ENCODE results near the gene EXOC4. TPM values are rescaled to one million over a fixed set of nuclear protein-coding genes. Genes with fewer than 3 reads are reported as not detected.
A peak's percentile ranks its signal among the peaks of the same experiment; 100 is the strongest.

The EXOC4 gene
- total and polyA plus RNA-seq, 2 donors (not counting 3 experiments of a cell fraction or from before 2014, with no cell fraction given): 20.3 to 73.1 TPM

GRCh38 chr7:133364959-133365690, 112.2 kb downstream of the EXOC4 start:
- Histone ChIP-seq H3K36me3 (ENCODE audit: control insufficient read depth in 2 of 2, extremely low read depth in 1 of 2, insufficient read depth in 2 of 2, low read length in 2 of 2) (no peaks in the 10 kb centered on the region), H2AFZ (ENCODE audit: low read depth, low read length) (no peak overlapping the region), H3K79me2 (ENCODE audit: control insufficient read depth, insufficient read depth, low read length) (peaks cover 2% of the 10 kb centered on the region), H3K9ac (replicated peaks; ENCODE audit: extremely low read depth, insufficient read depth, low read length) (peak overlapping the region; percentile 59), H3K27me3 (ENCODE audit: control insufficient read depth in 2 of 2, insufficient read depth in 2 of 2, low read length in 2 of 2) (no peaks in the 10 kb centered on the region), H3K4me1 (ENCODE audit: control insufficient read depth, extremely low read depth, insufficient read depth, low read length) (peaks cover 26% of the 10 kb centered on the region), H4K20me1 (replicated peaks; ENCODE audit: control insufficient read depth, extremely low read depth, insufficient read depth, low read length) (no peaks in the 10 kb centered on the region), H3K9me1 (replicated peaks; ENCODE audit: control insufficient read depth, extremely low read depth, insufficient read depth, low read length) (no peaks in the 10 kb centered on the region), H3K4me3 (replicated peaks in 1 of 3; ENCODE audit: insufficient read depth in 1 of 3, low read depth in 1 of 3, low read length in 3 of 3) (no peak overlapping the region), H3K9me3 (replicated peaks; ENCODE audit: control insufficient read depth, insufficient read depth, low read length) (no peaks in the 10 kb centered on the region), H3K27ac (ENCODE audit: insufficient read depth, low read depth, low read length) (peak overlapping the region; percentile 92), H3K4me2 (ENCODE audit: insufficient read depth, low read length) (peak overlapping the region; percentile 74)
- FAIRE-seq (peak; percentile 79), DNase-seq (ENCODE audit: low read depth, low spot score) (peak; percentile 86)
- peak; percentile 49 for TF ChIP-seq GATA2 (IDR thresholded peaks at IDR 0.05; ENCODE audit: insufficient read depth, insufficient read length, low read depth, low read length)
- TF ChIP-seq POLR2AphosphoS5 (IDR thresholded peaks at IDR 0.05; ENCODE audit: insufficient read depth, low read depth, low read length): peak; percentile 29
- TF ChIP-seq POLR2A (IDR thresholded peaks at IDR 0.05; ENCODE audit: low read depth, low read length): no peak
- no peak for TF ChIP-seq CTCF (IDR thresholded peaks at IDR 0.05; ENCODE audit: extremely low read depth in 1 of 2, insufficient read depth in 1 of 2, low read depth in 1 of 2, low read length in 2 of 2)
- no peak for TF ChIP-seq MAX (IDR thresholded peaks at IDR 0.05; ENCODE audit: insufficient read depth, insufficient read length)
- peak; percentile 84 for TF ChIP-seq JUN (IDR thresholded peaks at IDR 0.05; ENCODE audit: borderline replicate concordance, insufficient read depth, insufficient read length, low read depth)
- TF ChIP-seq FOS (IDR thresholded peaks at IDR 0.05; ENCODE audit: borderline replicate concordance, insufficient read depth, low read length): peak; percentile 82
- intact Hi-C loops (cut with micrococcal nuclease) (loop anchor here (1.0 to 10.0 kb wide), 6 partner anchors 10 to 1733 kb away; partner anchors contain the start of gene CHCHD3), dilution Hi-C loops (cut with MboI; ENCODE audit: extremely low pct_ligation_motif_present, low sequenced_read_pairs) (no loop called here)
- ChIA-PET POLR2A (no interaction called here), CTCF (interaction anchor here (1.1 to 2.4 kb wide), 6 partner anchors 9 to 489 kb away, joined by 4 to 6 read pairs (median 5); no protein-coding TSS in a partner anchor)
- BruUV-seq (replicated peaks): no TSS peak
